ENCODE measurements around the gene NRIP3. TPM values are rescaled to one million over a fixed set of nuclear protein-coding genes. Genes with fewer than 3 reads are reported as not detected.
A peak's percentile ranks its signal among the peaks of the same experiment; 100 is the strongest.

NRIP3 gene
- total and polyA plus RNA-seq, 2 of the 13 experiments (the other 11 are each of a cell fraction or from before 2014, with no cell fraction given), result 0.04 to 0.07 TPM

DNA sequence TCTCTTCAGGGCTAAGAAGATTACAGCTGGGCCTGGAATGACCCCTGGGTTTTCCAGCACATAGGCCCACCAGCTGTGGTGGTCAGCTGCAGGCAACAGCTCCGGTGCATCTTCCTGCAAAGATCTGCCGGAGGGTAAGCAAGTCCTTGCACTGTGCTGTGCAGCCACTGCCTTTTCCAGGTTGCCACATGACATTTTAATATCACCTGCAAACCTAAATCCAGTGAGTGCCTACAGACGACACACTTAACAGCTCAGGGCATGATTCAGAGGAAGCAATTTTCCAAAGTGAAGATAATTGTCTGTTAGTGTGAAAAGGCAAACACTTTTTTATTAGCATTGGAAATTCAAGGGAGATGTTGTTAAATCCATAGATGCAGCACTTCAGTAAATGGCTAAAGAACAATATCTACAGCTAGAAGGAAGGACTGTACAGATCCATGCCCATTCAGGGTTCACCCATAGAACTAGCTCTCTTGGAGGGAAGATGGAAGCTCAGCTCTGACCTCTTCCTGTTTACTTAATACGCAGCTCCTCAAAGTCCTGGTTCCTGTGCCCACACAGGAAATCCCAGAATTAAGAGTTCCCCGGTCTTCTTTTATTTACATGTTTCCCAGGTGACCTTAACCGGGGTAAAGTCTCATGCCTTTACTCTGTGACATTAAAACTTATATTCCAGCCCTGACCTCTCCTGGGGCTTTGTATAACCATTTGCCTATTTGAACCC is 13.3 kb upstream of the NRIP3 start:
- Histone ChIP-seq H3K9me3 (ENCODE audit: low read length) (no peaks in the 10 kb centered on the region), H2AFZ (ENCODE audit: low read length) (no peak overlapping the region), H3K4me1 (ENCODE audit: insufficient read depth, low read length) (no peaks in the 10 kb centered on the region), H3K4me3 (replicated peaks in 1 of 3; ENCODE audit: insufficient read depth in 1 of 3, low read depth in 2 of 3, low read length in 3 of 3) (no peak overlapping the region), H3K36me3 (replicated peaks in 1 of 2; ENCODE audit: control insufficient read depth in 1 of 2, insufficient read depth in 2 of 2, low read length in 2 of 2) (no peaks in the 10 kb centered on the region), H3K4me2 (ENCODE audit: low read depth, low read length) (no peak overlapping the region), H4K20me1 (ENCODE audit: insufficient read depth, low read length) (no peaks in the 10 kb centered on the region), H3K27ac (ENCODE audit: extremely low read length, insufficient read depth, low read length) (no peak overlapping the region), H3K79me2 (ENCODE audit: insufficient read depth, low read length) (no peaks in the 10 kb centered on the region), H3K9ac (ENCODE audit: insufficient read depth, low read depth, low read length) (no peak overlapping the region), H3K27me3 (ENCODE audit: control insufficient read depth in 1 of 2, insufficient read depth in 2 of 2, low read length in 2 of 2) (peaks cover 0 to 22% of the 10 kb centered on the region in 2 experiments; a peak in 4 of 5 replicates)
- in situ Hi-C loops (cut with HindIII; ENCODE audit: extremely low pct_ligation_motif_present, low pct_unique_long_range_greater_than_20kb), result loop anchor here (5.0 kb wide), 1 partner anchor 115 kb away; no protein-coding TSS in a partner anchor
- 67% methylated on average over 6 of the region's 6 CpGs for WGBS (ENCODE audit: low lambda C conversion rate)
- no peak for FAIRE-seq
- no TSS peak for BruUV-seq (replicated peaks)
- intact Hi-C loops (cut with micrococcal nuclease; ENCODE audit: unreplicated experiment), result loop anchor here (5.0 to 10.0 kb wide), 2 partner anchors 78 to 490 kb away; partner anchors contain the start of gene SCUBE2
- ChIA-PET POLR2A (no interaction called here), CTCF (ENCODE audit: low intra/inter-chr PET ratio, low total read pairs) (interaction anchor here (3.0 kb wide), 1 partner anchor 120 kb away, joined by 19 read pairs; no protein-coding TSS in a partner anchor)
- DNase-seq (ENCODE audit: low spot score), result no peak
- TF ChIP-seq GABPA (IDR thresholded peaks at IDR 0.05; ENCODE audit: low read depth, low read length) (no peak), GABPA (CRISPR knock-in tag; IDR thresholded peaks at IDR 0.05; ENCODE audit: low read depth) (peak; percentile 64), TBP (CRISPR knock-in tag; IDR thresholded peaks at IDR 0.05) (no peak)
- TF ChIP-seq, protein P1, sequence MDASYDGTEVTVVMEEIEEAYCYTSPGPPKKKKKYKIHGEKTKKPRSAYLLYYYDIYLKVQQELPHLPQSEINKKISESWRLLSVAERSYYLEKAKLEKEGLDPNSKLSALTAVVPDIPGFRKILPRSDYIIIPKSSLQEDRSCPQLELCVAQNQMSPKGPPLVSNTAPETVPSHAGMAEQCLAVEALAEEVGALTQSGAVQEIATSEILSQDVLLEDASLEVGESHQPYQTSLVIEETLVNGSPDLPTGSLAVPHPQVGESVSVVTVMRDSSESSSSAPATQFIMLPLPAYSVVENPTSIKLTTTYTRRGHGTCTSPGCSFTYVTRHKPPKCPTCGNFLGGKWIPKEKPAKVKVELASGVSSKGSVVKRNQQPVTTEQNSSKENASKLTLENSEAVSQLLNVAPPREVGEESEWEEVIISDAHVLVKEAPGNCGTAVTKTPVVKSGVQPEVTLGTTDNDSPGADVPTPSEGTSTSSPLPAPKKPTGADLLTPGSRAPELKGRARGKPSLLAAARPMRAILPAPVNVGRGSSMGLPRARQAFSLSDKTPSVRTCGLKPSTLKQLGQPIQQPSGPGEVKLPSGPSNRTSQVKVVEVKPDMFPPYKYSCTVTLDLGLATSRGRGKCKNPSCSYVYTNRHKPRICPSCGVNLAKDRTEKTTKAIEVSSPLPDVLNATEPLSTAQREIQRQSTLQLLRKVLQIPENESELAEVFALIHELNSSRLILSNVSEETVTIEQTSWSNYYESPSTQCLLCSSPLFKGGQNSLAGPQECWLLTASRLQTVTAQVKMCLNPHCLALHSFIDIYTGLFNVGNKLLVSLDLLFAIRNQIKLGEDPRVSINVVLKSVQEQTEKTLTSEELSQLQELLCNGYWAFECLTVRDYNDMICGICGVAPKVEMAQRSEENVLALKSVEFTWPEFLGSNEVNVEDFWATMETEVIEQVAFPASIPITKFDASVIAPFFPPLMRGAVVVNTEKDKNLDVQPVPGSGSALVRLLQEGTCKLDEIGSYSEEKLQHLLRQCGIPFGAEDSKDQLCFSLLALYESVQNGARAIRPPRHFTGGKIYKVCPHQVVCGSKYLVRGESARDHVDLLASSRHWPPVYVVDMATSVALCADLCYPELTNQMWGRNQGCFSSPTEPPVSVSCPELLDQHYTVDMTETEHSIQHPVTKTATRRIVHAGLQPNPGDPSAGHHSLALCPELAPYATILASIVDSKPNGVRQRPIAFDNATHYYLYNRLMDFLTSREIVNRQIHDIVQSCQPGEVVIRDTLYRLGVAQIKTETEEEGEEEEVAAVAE (CRISPR knock-in tag; IDR thresholded peaks at IDR 0.05; ENCODE audit: borderline replicate concordance), result no peak
- no peak for ATAC-seq
